ENCODE data around the gene JADE3. TPM values are rescaled to one million over a fixed set of nuclear protein-coding genes. Genes with fewer than 3 reads are reported as not detected.

The JADE3 gene
- polyA plus RNA-seq, 1 donor (not counting 4 experiments of a cell fraction or from before 2014, with no cell fraction given) = 8.2 TPM

GRCh38 chrX:46917622-46918021 is 5.4 kb downstream of the JADE3 start:
- Histone ChIP-seq H3K4me1 (ENCODE audit: control insufficient read depth, extremely low read depth, insufficient read depth, low read length) (no peaks in the 10 kb centered on the region), H2AFZ (ENCODE audit: control insufficient read depth, low read length) (no peak overlapping the region), H3K27me3 (ENCODE audit: control insufficient read depth, extremely low read depth, insufficient read depth, low read length) (no peaks in the 10 kb centered on the region), H3K9me1 (ENCODE audit: control insufficient read depth, extremely low read depth, insufficient read depth, low read length) (no peaks in the 10 kb centered on the region), H3K79me2 (ENCODE audit: control insufficient read depth, insufficient read depth, low read length) (peaks cover 44% of the 10 kb centered on the region), H3K9me3 (ENCODE audit: control insufficient read depth, low read depth, low read length) (no peaks in the 10 kb centered on the region), H4K20me1 (ENCODE audit: control insufficient read depth, extremely low read depth, insufficient read depth, low read length) (no peaks in the 10 kb centered on the region), H3K36me3 (ENCODE audit: control insufficient read depth in 2 of 2, extremely low read depth in 1 of 2, insufficient read depth in 2 of 2, low read length in 2 of 2) (no peaks in the 10 kb centered on the region), H3K9ac (ENCODE audit: control insufficient read depth, extremely low read depth, insufficient read depth, low read length) (no peak overlapping the region), H3K4me2 (ENCODE audit: control insufficient read depth, extremely low read depth, insufficient read depth, low read depth, low read length) (no peak overlapping the region), H3K4me3 (ENCODE audit: control insufficient read depth in 2 of 3, extremely low read depth in 1 of 3, insufficient read depth in 2 of 3, low read depth in 1 of 3, low read length in 3 of 3) (no peak overlapping the region), H3K27ac (ENCODE audit: control insufficient read depth, insufficient read depth, low read length) (no peak overlapping the region)
- dilution Hi-C loops (cut with MboI; ENCODE audit: extremely low pct_ligation_motif_present, low sequenced_read_pairs) = no loop called here
- TF ChIP-seq EZH2 (IDR thresholded peaks at IDR 0.05; ENCODE audit: low read length) = no peak
- TF ChIP-seq CTCF (optimal IDR thresholded peaks at IDR 0.05 in 1 of 3, IDR thresholded peaks at IDR 0.05 in 1 of 3, conservative IDR thresholded peaks at IDR 0.05 in 1 of 3; ENCODE audit: extremely low read depth in 1 of 3, insufficient read depth in 2 of 3, low read length in 3 of 3) = no peak
- DNase-seq (ENCODE audit: low read depth, low spot score) (no peak), FAIRE-seq (no peak)

- Histone ChIP-seq H2AFZ (ENCODE audit: control insufficient read depth, low read length) (no peak overlapping the region), H3K79me2 (ENCODE audit: control insufficient read depth, insufficient read depth, low read length) (peaks cover 44% of the 10 kb centered on the region), H3K4me2 (ENCODE audit: control insufficient read depth, extremely low read depth, insufficient read depth, low read depth, low read length) (no peak overlapping the region), H4K20me1 (ENCODE audit: control insufficient read depth, extremely low read depth, insufficient read depth, low read length) (no peaks in the 10 kb centered on the region), H3K4me3 (ENCODE audit: control insufficient read depth in 2 of 3, extremely low read depth in 1 of 3, insufficient read depth in 2 of 3, low read depth in 1 of 3, low read length in 3 of 3) (no peak overlapping the region), H3K9me1 (ENCODE audit: control insufficient read depth, extremely low read depth, insufficient read depth, low read length) (no peaks in the 10 kb centered on the region), H3K4me1 (ENCODE audit: control insufficient read depth, extremely low read depth, insufficient read depth, low read length) (no peaks in the 10 kb centered on the region), H3K9me3 (ENCODE audit: control insufficient read depth, low read depth, low read length) (no peaks in the 10 kb centered on the region), H3K36me3 (ENCODE audit: control insufficient read depth in 2 of 2, extremely low read depth in 1 of 2, insufficient read depth in 2 of 2, low read length in 2 of 2) (no peaks in the 10 kb centered on the region), H3K27ac (ENCODE audit: control insufficient read depth, insufficient read depth, low read length) (no peak overlapping the region), H3K27me3 (ENCODE audit: control insufficient read depth, extremely low read depth, insufficient read depth, low read length) (no peaks in the 10 kb centered on the region), H3K9ac (ENCODE audit: control insufficient read depth, extremely low read depth, insufficient read depth, low read length) (no peak overlapping the region)
- FAIRE-seq (no peak), DNase-seq (ENCODE audit: low read depth, low spot score) (no peak)
- dilution Hi-C loops (cut with MboI; ENCODE audit: extremely low pct_ligation_motif_present, low sequenced_read_pairs) = no loop called here
- no peak for TF ChIP-seq EZH2 (IDR thresholded peaks at IDR 0.05; ENCODE audit: low read length)
- TF ChIP-seq CTCF (optimal IDR thresholded peaks at IDR 0.05 in 1 of 3, IDR thresholded peaks at IDR 0.05 in 1 of 3, conservative IDR thresholded peaks at IDR 0.05 in 1 of 3; ENCODE audit: extremely low read depth in 1 of 3, insufficient read depth in 2 of 3, low read length in 3 of 3) = no peak
Observed at GRCh38 chrX:46918434-46918833, 6.2 kb downstream of the JADE3 start.

All from keratinocyte (primary cell).